CD4-positive, CD25-positive, alpha-beta regulatory T cell (primary cell): Measurements from ENCODE around the gene RYR2. TPM values are rescaled to one million over a fixed set of nuclear protein-coding genes. Genes with fewer than 3 reads are reported as not detected.

ENCODE experiments used
- ATAC-seq, 2 donors: fragments of 150-1000 bp; cut with Tn5 transposase; one replicate each; pipeline ENCODE4 v1.10.0; 2021; ENCODE audit warnings: low read depth in 2 of 2, moderate number of reproducible peaks in 2 of 2, moderate library complexity in 1 of 2
- DNase-seq, 3 donors: peaks; one replicate each; pipeline versions ENCODE4 v3.0.0 to v3.0.0-alpha.2; 2012 to 2022; ENCODE audit warnings: mixed read lengths in 1 of 3
- H3K27ac ChIP-seq: one replicate; pipeline ENCODE4 v1.7.0; 2013; ENCODE audit warnings: mild to moderate bottlenecking, low read length; ENCODE audit not compliant: insufficient read depth, poor library complexity, severe bottlenecking
- H3K27me3 ChIP-seq: one replicate; pipeline ENCODE4 v1.7.0; 2013; ENCODE audit warnings: low read length; ENCODE audit not compliant: control insufficient read depth, insufficient read depth
- H3K36me3 ChIP-seq: one replicate; pipeline ENCODE4 v1.7.0; 2013; ENCODE audit warnings: mild to moderate bottlenecking, low read length, moderate library complexity; ENCODE audit not compliant: control insufficient read depth, insufficient read depth
- H3K4me1 ChIP-seq: 2 replicates; pipeline ENCODE4 v1.7.0; 2013; ENCODE audit warnings: mild to moderate bottlenecking, low read length; ENCODE audit not compliant: insufficient read depth, control insufficient read depth, poor library complexity, severe bottlenecking
- H3K4me3 ChIP-seq: one replicate; pipeline ENCODE4 v1.7.0; 2013; ENCODE audit warnings: low read depth, mild to moderate bottlenecking, low read length, moderate library complexity
- H3K9me3 ChIP-seq, 2 experiments: 1 replicate in 1 of 2; 2 replicates in 1 of 2; pipeline ENCODE4 v1.7.0; 2013; ENCODE audit warnings: low read length in 2 of 2, mild to moderate bottlenecking in 1 of 2, moderate library complexity in 1 of 2; ENCODE audit not compliant: control insufficient read depth in 2 of 2
- H3K27ac Mint-ChIP-seq, 3 donors: one replicate each; pipeline ENCODE4 v1.8.0; 2020 to 2022; ENCODE audit warnings: mild to moderate bottlenecking in 3 of 3, mixed read lengths in 3 of 3, moderate library complexity in 2 of 3
- H3K27me3 Mint-ChIP-seq: one replicate; pipeline ENCODE4 v1.8.0; 2022; ENCODE audit warnings: mild to moderate bottlenecking, mixed read lengths
- H3K36me3 Mint-ChIP-seq: one replicate; pipeline ENCODE4 v1.8.0; 2020; ENCODE audit warnings: mixed read lengths
- H3K4me1 Mint-ChIP-seq, 4 donors: one replicate each; pipeline ENCODE4 v1.8.0; 2020 to 2022; ENCODE audit warnings: mixed read lengths in 4 of 4, mild to moderate bottlenecking in 1 of 4
- H3K4me3 Mint-ChIP-seq, 4 donors: one replicate each; pipeline ENCODE4 v1.8.0; 2020 to 2022; ENCODE audit warnings: mild to moderate bottlenecking in 4 of 4, mixed read lengths in 4 of 4, moderate library complexity in 3 of 4
- H3K9me3 Mint-ChIP-seq, 7 donors: one replicate each; pipeline ENCODE4 v1.8.0; 2020 to 2022; ENCODE audit warnings: mixed read lengths in 7 of 7, mild to moderate bottlenecking in 3 of 7, moderate library complexity in 2 of 7
- polyA plus RNA-seq, 4 donors: library from polyadenylated mRNA; unstranded; fragments of 300-500 nt; fragmentation: Illumina TruSeq; gene quantifications; one replicate each; pipeline ENCODE4 v1.2.3, GENCODE V29; 2021
- total RNA-seq: library from RNA; stranded (reverse); gene quantifications from one replicate; pipeline ENCODE4 v1.2.3, GENCODE V29; 2022

The RYR2 gene
- total RNA-seq (0.02 TPM), polyA plus RNA-seq (under 1 TPM in 1 of 4 donors, not detected in 3; 0.40 TPM)

DNA sequence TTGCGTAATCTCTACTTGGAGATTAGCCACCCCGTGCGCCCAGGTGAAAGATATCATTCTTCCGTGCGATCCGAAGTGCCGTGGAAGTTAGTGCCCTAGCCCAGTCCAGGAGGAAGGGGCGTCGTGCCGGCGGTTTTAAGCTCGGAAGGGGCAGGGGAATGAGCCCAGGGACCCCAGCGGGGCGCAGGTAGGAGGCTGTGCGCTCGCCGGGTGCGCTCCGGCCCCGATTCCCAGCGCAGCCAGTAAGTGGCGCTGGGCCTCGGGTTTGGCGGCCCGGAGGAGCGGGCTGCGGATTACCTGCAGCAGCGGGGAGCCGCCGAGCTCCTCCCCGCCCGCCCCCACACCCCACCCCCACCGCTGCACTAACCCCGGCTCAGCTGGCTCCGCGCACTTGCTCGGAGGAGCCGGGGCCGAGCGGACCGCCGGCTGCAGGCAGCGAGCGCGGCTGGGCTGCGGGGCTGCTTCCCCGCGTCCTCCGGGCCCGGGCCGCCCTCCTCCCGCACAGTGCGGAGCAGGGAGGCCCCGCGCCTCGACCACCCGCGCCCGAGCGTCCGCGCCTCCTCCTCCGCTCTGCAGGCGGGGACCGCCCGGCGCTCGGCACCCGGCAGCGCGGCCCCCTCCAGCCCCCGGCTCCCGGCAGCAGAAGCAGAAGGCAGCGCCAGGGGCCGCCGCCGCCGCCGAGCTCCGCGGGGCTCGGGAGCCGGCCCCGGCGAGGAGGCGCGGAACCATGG, at the start of gene RYR2:
RYR2 (plus strand) TSS at position 390 of the 731 bp plus-strand sequence; CDS start at position 728, 338 bp downstream.
- Histone ChIP-seq H3K4me3 (no peak within 1 kb of the TSS), H3K4me1 (peaks cover 3% of the 10 kb centered on the region), H3K27me3 (peaks cover 32% of the 10 kb centered on the region), H3K27ac (no peak within 1 kb of the TSS), H3K36me3 (no peaks in the 10 kb centered on the region), H3K9me3 (no peaks in the 10 kb centered on the region)
- DNase-seq = no peak
- Mint-ChIP-seq H3K27me3 (peaks cover 37% of the 10 kb centered on the region), H3K9me3 (peaks cover 0 to 4% (median 0%) of the 10 kb centered on the region in 7 donors), H3K27ac (no peak within 1 kb of the TSS), H3K4me3 (peak within 1 kb of the TSS in 1 of 4 donors; percentile 52), H3K36me3 (no peaks in the 10 kb centered on the region), H3K4me1 (peaks cover 0 to 14% (median 1%) of the 10 kb centered on the region in 4 donors)
- no peak for ATAC-seq

DNA sequence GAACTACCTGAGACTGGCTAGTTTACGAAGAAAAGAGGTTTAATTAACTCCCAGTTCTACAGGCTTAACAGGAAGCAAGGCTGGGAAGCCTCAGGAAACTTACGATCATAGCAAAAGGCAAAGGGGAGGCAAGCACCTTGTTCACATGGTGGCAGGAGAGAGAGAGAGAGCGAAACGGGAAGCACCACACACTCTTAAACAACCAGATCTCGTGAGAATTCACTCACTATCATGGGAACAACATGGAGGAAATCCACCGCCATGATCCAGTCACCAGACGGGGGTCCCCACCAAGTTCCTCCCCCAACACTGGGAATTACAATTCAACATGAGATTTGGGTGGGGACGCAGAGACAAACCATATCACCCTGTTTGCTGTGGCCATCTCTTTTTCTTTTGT, 49.5 kb upstream of the RYR2 start:
- DNase-seq (no peak), ATAC-seq (no peak)
- H3K9me3 Mint-ChIP-seq = peaks cover 0 to 7% (median 4%) of the 10 kb centered on the region in 7 donors
- no peaks in the 10 kb centered on the region for H3K9me3 ChIP-seq
- no peaks in the 10 kb centered on the region for H3K27me3 ChIP-seq
- peak overlapping the region in 1 of 3 donors; percentile 65 for H3K27ac Mint-ChIP-seq
- no peaks in the 10 kb centered on the region for H3K36me3 ChIP-seq
- peaks cover 11% of the 10 kb centered on the region for H3K27me3 Mint-ChIP-seq
- H3K4me3 Mint-ChIP-seq = no peak overlapping the region
- no peaks in the 10 kb centered on the region for H3K36me3 Mint-ChIP-seq
- no peaks in the 10 kb centered on the region for H3K4me1 Mint-ChIP-seq
- H3K27ac ChIP-seq = no peak overlapping the region
- H3K4me3 ChIP-seq = no peak overlapping the region
- no peaks in the 10 kb centered on the region for H3K4me1 ChIP-seq

DNA sequence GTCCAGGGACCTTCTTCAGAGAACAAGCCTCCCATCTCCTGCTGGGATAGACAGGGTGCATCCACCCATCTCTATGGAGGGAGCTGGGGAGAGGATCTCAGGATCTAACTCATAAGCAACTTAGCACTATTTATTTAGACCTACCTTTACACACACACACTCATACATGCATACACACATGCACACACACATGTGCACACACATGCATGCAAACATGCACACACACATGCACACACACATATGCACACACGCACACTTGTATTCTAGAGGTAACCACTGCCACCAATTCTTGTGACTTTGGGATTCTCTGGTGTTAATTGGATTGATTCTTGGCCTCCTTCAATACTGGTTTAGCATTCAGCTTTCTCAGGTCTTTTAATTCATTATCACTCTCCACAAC, 47.5 kb upstream of the RYR2 start:
- H3K4me1 ChIP-seq = no peaks in the 10 kb centered on the region
- Mint-ChIP-seq H3K36me3 (no peaks in the 10 kb centered on the region), H3K4me1 (no peaks in the 10 kb centered on the region), H3K4me3 (no peak overlapping the region), H3K27ac (no peak overlapping the region), H3K27me3 (peaks cover 6% of the 10 kb centered on the region), H3K9me3 (peaks cover 0 to 7% (median 2%) of the 10 kb centered on the region in 7 donors)
- no peaks in the 10 kb centered on the region for H3K9me3 ChIP-seq
- no peak overlapping the region for H3K27ac ChIP-seq
- H3K4me3 ChIP-seq = no peak overlapping the region
- ATAC-seq (no peak), DNase-seq (no peak)
- H3K36me3 ChIP-seq = no peaks in the 10 kb centered on the region
- H3K27me3 ChIP-seq = no peaks in the 10 kb centered on the region

DNA sequence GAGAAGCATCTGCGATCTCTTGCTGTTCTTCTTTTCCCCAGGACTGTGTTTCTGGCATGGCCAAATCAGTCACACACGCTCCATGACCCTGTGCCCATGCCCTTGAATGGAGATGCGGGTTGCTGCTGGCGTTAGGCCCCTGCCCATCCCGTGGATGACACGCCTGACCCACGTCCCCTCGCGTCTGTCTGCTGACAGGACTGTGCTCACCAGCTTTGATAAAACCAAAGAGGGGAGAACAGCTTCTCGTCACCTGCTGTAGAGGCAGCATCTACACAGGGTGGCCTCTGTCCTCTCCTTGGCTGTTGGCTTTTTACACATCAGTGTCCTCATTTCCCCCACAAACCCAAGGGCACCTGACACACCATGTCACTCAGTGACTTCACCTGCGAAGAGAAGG, 44.6 kb upstream of the RYR2 start:
- H3K36me3 ChIP-seq = no peaks in the 10 kb centered on the region
- no peaks in the 10 kb centered on the region for H3K36me3 Mint-ChIP-seq
- no peak overlapping the region for H3K4me3 Mint-ChIP-seq
- H3K27ac Mint-ChIP-seq = no peak overlapping the region
- H3K27ac ChIP-seq = no peak overlapping the region
- H3K4me1 Mint-ChIP-seq = no peaks in the 10 kb centered on the region
- H3K9me3 ChIP-seq = no peaks in the 10 kb centered on the region
- no peaks in the 10 kb centered on the region for H3K4me1 ChIP-seq
- no peaks in the 10 kb centered on the region for H3K27me3 Mint-ChIP-seq
- no peak for ATAC-seq
- H3K4me3 ChIP-seq = no peak overlapping the region
- no peak for DNase-seq
- H3K9me3 Mint-ChIP-seq = peaks cover 0 to under 1% (median 0%) of the 10 kb centered on the region in 7 donors
- no peaks in the 10 kb centered on the region for H3K27me3 ChIP-seq

DNA sequence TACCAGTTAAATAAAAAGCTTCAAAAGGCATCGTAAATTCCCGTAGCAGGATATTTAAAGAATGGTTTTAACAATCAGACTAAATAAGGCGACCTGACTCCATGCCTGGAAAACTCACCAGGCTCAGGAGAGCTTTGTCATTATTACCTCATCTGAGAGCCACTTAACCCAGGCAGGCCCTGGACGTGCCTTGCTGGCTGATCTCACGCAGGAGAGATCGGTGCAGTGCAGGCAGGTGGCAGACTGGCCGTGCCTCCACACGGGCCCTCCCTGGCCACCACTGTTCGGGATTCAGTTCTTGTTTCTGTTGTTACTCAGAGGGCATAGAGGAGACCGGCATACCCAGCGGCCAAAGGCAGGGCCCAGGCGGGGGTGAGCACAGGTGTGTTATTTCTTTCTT, 44.1 kb upstream of the RYR2 start:
- H3K27me3 ChIP-seq = no peaks in the 10 kb centered on the region
- H3K4me1 ChIP-seq = no peaks in the 10 kb centered on the region
- Mint-ChIP-seq H3K36me3 (no peaks in the 10 kb centered on the region), H3K27me3 (no peaks in the 10 kb centered on the region), H3K4me1 (no peaks in the 10 kb centered on the region), H3K27ac (no peak overlapping the region), H3K9me3 (no peaks in the 10 kb centered on the region), H3K4me3 (no peak overlapping the region)
- H3K36me3 ChIP-seq = no peaks in the 10 kb centered on the region
- no peak overlapping the region for H3K4me3 ChIP-seq
- DNase-seq = no peak
- no peak for ATAC-seq
- H3K9me3 ChIP-seq = no peaks in the 10 kb centered on the region
- no peak overlapping the region for H3K27ac ChIP-seq

DNA sequence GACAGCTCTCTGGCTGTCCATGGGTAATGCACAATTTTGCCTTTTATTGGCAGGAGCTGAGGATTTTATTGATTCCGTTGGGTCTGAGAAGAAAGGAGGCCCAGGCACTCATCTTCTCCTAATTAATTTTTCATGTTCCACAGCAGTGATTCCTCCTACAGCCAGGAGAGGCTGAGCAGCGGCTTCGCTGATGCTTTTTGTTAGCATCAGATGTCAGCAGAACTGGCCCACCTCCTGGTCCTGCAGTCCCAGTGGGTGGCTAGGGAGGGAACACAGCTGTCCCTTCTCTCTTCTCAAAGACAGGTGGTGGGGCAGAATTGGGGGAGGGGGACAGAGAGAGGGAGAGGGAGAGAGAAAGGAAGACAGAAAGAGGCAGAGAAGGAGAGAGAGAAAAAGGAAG, 43.4 kb upstream of the RYR2 start:
- Mint-ChIP-seq H3K27ac (no peak overlapping the region), H3K4me3 (no peak overlapping the region), H3K4me1 (no peaks in the 10 kb centered on the region), H3K36me3 (no peaks in the 10 kb centered on the region), H3K27me3 (no peaks in the 10 kb centered on the region), H3K9me3 (peaks cover 0 to 2% (median 0%) of the 10 kb centered on the region in 7 donors)
- Histone ChIP-seq H3K4me1 (no peaks in the 10 kb centered on the region), H3K27ac (no peak overlapping the region), H3K4me3 (no peak overlapping the region), H3K27me3 (no peaks in the 10 kb centered on the region), H3K9me3 (no peaks in the 10 kb centered on the region), H3K36me3 (no peaks in the 10 kb centered on the region)
- no peak for DNase-seq
- ATAC-seq = no peak

DNA sequence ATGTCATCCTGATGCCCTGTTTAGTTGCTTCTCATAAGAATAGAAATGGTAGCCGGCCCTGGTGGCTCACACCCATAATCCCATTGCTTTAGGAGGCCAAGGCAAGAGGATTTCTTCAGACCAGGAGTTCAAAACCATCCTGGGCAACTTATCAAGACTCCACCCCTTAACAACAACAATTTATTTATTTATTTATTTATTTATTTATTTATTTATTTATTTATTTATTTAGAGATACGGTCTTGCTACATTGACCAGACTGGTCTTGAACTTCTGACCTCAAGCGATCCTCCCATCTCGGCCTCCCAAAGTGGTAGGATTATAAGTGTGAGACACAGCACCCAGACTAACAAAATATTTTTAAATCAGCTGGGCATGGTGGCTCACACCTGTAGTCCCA, 41.8 kb upstream of the RYR2 start:
- Histone ChIP-seq H3K27me3 (no peaks in the 10 kb centered on the region), H3K4me1 (no peaks in the 10 kb centered on the region), H3K36me3 (no peaks in the 10 kb centered on the region), H3K9me3 (no peaks in the 10 kb centered on the region), H3K4me3 (no peak overlapping the region), H3K27ac (no peak overlapping the region)
- Mint-ChIP-seq H3K27ac (no peak overlapping the region), H3K36me3 (no peaks in the 10 kb centered on the region), H3K4me1 (no peaks in the 10 kb centered on the region), H3K27me3 (no peaks in the 10 kb centered on the region), H3K4me3 (no peak overlapping the region), H3K9me3 (peaks cover 0 to 2% (median 0%) of the 10 kb centered on the region in 7 donors)
- DNase-seq (no peak), ATAC-seq (no peak)

DNA sequence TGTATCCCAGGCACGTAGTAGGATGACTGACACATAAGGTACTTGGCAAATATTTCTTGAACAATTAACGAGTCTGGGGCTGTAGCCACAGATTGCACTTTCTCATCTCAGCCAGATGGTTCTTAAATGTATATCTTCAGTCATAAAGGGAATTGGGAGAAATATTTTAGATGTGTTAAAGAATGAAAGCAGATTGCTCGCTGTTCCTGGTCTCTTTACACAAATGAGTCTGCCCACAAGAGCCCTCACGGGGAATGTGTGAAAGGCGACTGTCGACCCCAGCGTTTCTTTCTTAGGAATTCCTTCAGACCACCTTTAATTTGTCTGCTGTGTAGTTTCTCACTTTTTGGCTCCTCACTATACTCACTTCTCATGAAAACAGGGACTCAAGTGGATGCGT, 38.5 kb upstream of the RYR2 start:
- Mint-ChIP-seq H3K4me1 (no peaks in the 10 kb centered on the region), H3K9me3 (peaks cover 0 to 6% (median 0%) of the 10 kb centered on the region in 7 donors), H3K4me3 (no peak overlapping the region), H3K27me3 (no peaks in the 10 kb centered on the region), H3K27ac (no peak overlapping the region), H3K36me3 (no peaks in the 10 kb centered on the region)
- Histone ChIP-seq H3K9me3 (no peaks in the 10 kb centered on the region), H3K4me3 (no peak overlapping the region), H3K4me1 (no peaks in the 10 kb centered on the region), H3K36me3 (no peaks in the 10 kb centered on the region), H3K27ac (no peak overlapping the region), H3K27me3 (no peaks in the 10 kb centered on the region)
- no peak for ATAC-seq
- DNase-seq = no peak
